ACHN (cell line): ENCODE data around the gene MIOX.
A peak's percentile ranks its signal among the peaks of the same experiment; 100 is the strongest.
"Not testable (repeated sequence)": the region's sequence is repeated elsewhere in the genome, so short reads cannot be mapped to it uniquely, and the experiment has no call there.

Experiments
- DNase-seq: peaks from one replicate; pipeline ENCODE4 v3.0.0-alpha.2; 2015
- in situ Hi-C: cut with HindIII; loops from 2 replicates; pipeline ENCODE4 v1.10.0; 2017; ENCODE audit warnings: low sequenced_read_pairs, low pct_ligation_motif_present, low pct_unique_long_range_greater_than_20kb

Gene MIOX

GRCh38 chr22:50505276-50505775 is 18.7 kb downstream of the MIOX start:
- in situ Hi-C loops, result no loop called here
- no peak for DNase-seq

DNA sequence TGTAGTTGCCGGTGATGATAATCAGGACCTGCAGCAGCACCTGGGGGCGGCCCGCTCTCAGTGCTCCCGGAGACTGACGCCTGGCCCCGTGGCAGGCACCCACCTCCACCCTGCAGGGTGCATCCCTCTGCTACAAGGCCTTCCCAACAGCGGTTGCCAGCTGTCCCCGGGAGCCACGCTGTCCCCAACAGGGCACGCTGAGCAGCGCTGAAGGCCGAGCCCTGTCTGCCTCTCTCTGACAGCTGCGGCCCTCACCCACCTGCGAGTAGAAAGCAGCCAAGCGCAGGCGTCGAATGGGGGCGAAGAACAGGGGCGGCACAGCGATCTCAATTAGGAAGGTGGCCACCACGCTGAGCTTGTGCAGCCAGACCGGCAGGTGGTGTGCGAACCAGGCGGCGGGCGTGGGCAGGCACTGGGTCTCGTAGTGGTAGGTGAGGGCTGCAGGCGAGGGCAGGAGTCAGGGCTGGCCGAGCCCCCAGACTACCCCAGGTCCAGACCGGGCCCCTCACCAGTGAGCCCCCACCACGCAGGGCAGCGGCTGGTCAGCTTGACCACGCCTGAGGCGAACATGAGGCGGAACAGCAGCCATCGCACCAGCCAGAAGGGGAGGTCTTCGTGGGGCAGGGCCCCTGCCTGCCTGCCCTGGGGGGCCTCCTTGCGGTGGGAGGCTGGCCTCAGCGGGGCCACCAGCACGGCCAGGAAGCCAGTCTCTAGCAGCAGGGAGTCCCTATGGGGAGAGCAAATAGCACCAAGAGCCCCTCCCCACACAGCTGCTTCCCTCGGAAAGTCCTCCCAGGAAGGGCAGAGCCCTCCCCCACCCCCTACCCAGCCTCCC is 19.3 kb downstream of the MIOX start:
- in situ Hi-C loops, result no loop called here
- DNase-seq, result no peak

GRCh38 chr22:50506611-50507420 is 20.2 kb downstream of the MIOX start:
- in situ Hi-C loops, result no loop called here
- DNase-seq, result no peak

GRCh38 chr22:50507421-50507990 is 20.8 kb downstream of the MIOX start, which contains the start of gene LMF2:
TSS of gene LMF2 (minus strand) at chr22:50507702. CDS start at chr22:50507675, 27 bp downstream.
- in situ Hi-C loops, result no loop called here
- DNase-seq, result peak; percentile 69

GRCh38 chr22:50507991-50508884 is 21.6 kb downstream of the MIOX start, which contains the start of gene NCAPH2:
TSS of gene NCAPH2 (plus strand) at chr22:50508224. CDS start at chr22:50508338, 114 bp downstream.
- in situ Hi-C loops, result no loop called here
- peak; percentile 93 for DNase-seq

GRCh38 chr22:50508897-50509296 is 22.2 kb downstream of the MIOX start:
- DNase-seq, result no peak
- in situ Hi-C loops, result no loop called here

DNA sequence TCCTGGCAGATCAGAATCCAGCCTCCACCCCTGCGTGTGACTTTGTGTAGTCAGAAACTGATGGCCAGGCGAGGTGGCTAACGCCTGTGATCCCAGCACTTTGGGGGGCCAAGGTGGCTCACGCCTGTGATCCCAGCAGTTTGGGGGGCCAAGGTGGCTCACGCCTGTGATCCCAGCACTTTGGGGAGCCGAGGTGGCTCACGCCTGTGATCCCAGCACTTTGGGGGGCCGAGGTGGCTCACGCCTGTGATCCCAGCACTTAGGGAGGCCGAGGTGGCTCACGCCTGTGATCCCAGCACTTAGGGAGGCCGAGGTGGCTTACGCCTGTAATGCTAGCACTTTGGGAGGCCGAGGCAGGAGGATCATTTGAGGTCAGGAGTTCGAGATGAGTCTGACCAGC is 26.5 kb downstream of the MIOX start:
- in situ Hi-C loops, result no loop called here
- no peak for DNase-seq

- DNase-seq, result no peak
Observed at GRCh38 chr22:50516068-50516467, 29.4 kb downstream of the MIOX start.

GRCh38 chr22:50516891-50517290 is 30.2 kb downstream of the MIOX start:
- DNase-seq, result no peak
- in situ Hi-C loops, result no loop called here

More at GRCh38 chr22:50516068-50516467, 29.4 kb downstream of the MIOX start:
- in situ Hi-C loops, result no loop called here

GRCh38 chr22:50517495-50518260 is 31.0 kb downstream of the MIOX start:
- in situ Hi-C loops, result no loop called here
- DNase-seq, result no peak

- in situ Hi-C loops, result no loop called here
- DNase-seq, result no peak
Observed at GRCh38 chr22:50518606-50519005, 31.9 kb downstream of the MIOX start.

DNA sequence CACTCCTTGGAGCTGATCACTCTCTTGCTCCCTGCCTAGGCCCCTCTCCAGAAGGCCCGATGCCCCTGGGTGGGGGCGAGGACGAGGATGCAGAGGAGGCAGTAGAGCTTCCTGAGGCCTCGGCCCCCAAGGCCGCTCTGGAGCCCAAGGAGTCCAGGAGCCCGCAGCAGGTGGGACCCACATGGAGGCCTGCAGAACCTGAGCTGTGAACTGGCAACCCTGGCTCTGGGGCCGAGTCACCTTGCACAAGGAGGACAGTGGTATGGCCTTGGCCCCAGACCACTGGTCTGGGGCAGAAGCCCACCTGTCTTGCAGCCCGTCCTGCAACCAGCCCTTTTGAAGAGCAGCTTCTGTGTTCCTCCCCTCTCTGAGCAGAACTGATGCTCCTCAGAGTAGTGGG is 32.5 kb downstream of the MIOX start:
- in situ Hi-C loops, result no loop called here
- DNase-seq, result no peak

DNA sequence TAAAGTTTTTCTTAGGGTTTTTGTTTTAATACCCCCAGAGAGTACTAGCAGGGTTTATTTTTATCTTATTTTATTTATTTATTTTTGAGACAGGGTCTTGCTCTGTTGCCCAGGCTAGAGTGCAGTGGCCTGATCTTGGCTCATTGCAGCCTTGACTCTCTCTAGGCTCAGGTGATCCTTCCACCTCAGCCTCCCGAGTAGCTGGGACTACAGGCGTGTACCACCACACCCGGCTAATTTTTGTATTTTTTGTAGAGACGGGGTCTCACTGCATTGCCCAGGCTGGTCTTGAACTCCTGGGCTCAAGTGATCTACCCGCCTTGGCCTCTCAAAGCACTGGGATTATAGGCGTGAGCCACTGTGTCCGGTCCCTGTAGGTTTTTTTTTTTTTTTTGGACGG is 33.5 kb downstream of the MIOX start:
- DNase-seq, in situ Hi-C loops: not testable (repeated sequence)

DNA sequence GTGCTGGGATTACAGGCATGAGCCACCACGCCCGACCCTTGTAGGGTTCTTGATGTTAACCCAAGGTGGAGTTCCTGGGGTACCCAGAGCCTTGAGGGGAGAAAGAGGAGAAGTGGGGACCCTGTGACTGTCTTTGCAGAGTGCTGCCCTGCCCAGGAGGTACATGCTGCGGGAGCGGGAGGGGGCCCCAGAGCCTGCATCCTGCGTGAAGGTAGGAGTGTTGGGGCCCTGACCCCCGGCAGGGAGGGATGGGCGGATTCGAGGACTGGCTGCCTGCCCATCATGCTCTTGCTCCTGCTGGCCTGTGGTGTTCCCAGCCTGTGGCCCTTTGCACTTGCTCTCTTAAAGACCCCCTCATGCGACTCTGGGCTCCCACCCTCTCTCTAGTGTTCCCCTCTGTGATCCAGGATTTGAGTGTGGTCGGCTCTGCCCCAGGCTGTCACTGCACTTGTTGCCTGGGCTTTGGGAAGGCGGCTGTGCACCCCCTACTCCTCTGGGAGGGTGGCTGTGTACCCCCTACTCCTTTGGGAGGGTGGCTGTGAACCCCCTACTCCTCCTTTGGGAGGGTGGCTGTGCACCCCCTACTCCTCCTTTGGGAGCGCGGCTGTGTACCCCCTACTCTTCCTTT is 34.3 kb downstream of the MIOX start:
- in situ Hi-C loops, result no loop called here
- no peak for DNase-seq

DNA sequence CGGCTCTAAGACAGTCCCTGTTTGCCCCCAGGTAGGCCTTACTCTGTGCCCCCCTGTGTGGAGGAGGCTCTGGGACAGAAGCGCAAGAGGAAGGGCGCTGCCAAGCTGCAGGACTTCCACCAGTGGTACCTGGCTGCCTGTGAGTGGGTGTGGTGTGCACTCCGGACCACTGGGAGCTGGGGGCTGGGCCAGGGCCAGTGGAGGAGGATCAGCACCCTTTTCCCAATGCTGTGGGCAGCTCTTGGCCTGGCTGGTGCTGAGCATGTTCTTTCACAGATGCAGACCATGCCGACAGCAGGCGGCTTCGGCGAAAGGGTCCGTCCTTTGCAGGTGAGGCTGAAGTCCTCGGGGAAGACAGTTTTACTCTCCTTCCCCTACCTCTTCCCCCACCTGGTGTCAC is 35.1 kb downstream of the MIOX start:
- in situ Hi-C loops, result no loop called here
- DNase-seq, result no peak

DNA sequence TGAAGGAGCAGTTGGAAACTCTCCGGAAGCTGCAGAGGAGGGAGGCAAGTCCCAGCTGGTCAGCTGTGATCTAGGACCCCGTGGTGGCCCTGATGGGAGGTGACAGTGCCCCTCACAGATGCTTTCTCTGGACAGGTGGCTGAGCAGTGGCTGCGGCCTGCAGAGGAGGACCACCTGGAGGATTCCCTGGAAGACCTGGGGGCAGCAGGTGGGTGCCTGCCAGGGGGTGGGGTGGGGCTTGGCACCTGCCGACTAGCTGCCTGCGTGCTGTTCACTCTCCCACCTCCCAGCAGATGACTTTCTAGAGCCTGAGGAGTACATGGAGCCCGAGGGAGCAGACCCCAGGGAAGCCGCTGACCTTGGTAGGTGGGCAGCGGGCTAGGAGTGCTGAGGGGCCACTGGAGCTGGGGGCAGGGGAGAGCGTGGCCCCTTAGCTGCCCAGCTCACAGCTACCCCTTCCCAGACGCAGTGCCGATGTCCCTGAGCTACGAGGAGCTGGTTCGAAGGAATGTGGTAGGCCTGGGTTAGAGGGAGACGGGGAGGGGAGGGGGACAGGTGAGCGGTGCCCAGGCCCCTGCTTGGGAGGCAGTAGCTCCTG is 35.6 kb downstream of the MIOX start:
- no peak for DNase-seq
- in situ Hi-C loops, result no loop called here
